Hepatocyte (in vitro differentiated cells): ENCODE results near the gene MDGA2.

Source experiments
- EZH2 ChIP-seq: fragments of 200-600 bp; sonication (generic); IDR thresholded peaks from 2 replicates; pipeline ENCODE4 v1.6.1; 2016; ENCODE audit warnings: antibody characterized with exemption, mild to moderate bottlenecking, borderline replicate concordance
- TF ChIP-seq, protein P1 (sequence below): fragments of 200-600 bp; sonication (generic); IDR thresholded peaks from 2 replicates; pipeline ENCODE4 v1.5.1; 2016; ENCODE audit warnings: antibody characterized with exemption, mild to moderate bottlenecking; ENCODE audit not compliant: poor library complexity

- TF ChIP-seq, protein P1, sequence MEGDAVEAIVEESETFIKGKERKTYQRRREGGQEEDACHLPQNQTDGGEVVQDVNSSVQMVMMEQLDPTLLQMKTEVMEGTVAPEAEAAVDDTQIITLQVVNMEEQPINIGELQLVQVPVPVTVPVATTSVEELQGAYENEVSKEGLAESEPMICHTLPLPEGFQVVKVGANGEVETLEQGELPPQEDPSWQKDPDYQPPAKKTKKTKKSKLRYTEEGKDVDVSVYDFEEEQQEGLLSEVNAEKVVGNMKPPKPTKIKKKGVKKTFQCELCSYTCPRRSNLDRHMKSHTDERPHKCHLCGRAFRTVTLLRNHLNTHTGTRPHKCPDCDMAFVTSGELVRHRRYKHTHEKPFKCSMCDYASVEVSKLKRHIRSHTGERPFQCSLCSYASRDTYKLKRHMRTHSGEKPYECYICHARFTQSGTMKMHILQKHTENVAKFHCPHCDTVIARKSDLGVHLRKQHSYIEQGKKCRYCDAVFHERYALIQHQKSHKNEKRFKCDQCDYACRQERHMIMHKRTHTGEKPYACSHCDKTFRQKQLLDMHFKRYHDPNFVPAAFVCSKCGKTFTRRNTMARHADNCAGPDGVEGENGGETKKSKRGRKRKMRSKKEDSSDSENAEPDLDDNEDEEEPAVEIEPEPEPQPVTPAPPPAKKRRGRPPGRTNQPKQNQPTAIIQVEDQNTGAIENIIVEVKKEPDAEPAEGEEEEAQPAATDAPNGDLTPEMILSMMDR = no peak
- TF ChIP-seq EZH2 = no peak
These were observed 398.5 kb downstream of the MDGA2 start for GRCh38 chr14:47276931-47277330.
